Adrenal gland (tissue), 5 donors: ENCODE measurements around the gene SCAP.

Experiments
- CTCF ChIP-seq, 6 experiments: fragments of 450-650 bp in 4 of 6; fragments of 200-600 bp in 2 of 6; sonication (generic) in 1 of 6; IDR thresholded peaks; 1 replicate in 5 of 6; 2 replicates in 1 of 6; pipeline versions ENCODE4 v1.5.1 to v1.8.0; 2016 to 2021; ENCODE audit warnings: antibody characterized with exemption in 6 of 6, mild to moderate bottlenecking in 2 of 6, moderate library complexity in 1 of 6
- POLR2A ChIP-seq, 2 donors: fragments of 450-650 bp; IDR thresholded peaks; one replicate each; pipeline ENCODE4 v1.6.1; 2017; ENCODE audit warnings: antibody characterized with exemption in 2 of 2, mild to moderate bottlenecking in 2 of 2, moderate library complexity in 1 of 2
- donor health status: DM: no; HTN: no; CAD: no.

- no peak for TF ChIP-seq CTCF (IDR thresholded peaks at IDR 0.05)
- TF ChIP-seq POLR2A (IDR thresholded peaks at IDR 0.05), result no peak
Observed at GRCh38 chr3:47496892-47497291, 21.2 kb upstream of the SCAP start.
